Endothelial cell of umbilical vein (primary cell): ENCODE data around the gene F5.

ENCODE experiments used
- EZH2 ChIP-seq: IDR thresholded peaks from 2 replicates; pipeline ENCODE4 v1.6.1; 2012; ENCODE audit warnings: borderline replicate concordance, low read depth, mild to moderate bottlenecking, moderate library complexity, low read length, inconsistent platforms; ENCODE audit not compliant: severe bottlenecking
- JUN ChIP-seq: IDR thresholded peaks from 2 replicates; pipeline ENCODE4 v1.6.1; 2011; ENCODE audit warnings: borderline replicate concordance, low read depth; ENCODE audit not compliant: insufficient read length, insufficient read depth
- MAX ChIP-seq: IDR thresholded peaks from 2 replicates; pipeline ENCODE4 v1.6.1; 2011; ENCODE audit not compliant: insufficient read depth, insufficient read length
- POLR2AphosphoS5 ChIP-seq: IDR thresholded peaks from 2 replicates; pipeline ENCODE4 v1.6.1; 2012; ENCODE audit warnings: low read depth, mild to moderate bottlenecking, control low read depth, low read length, moderate library complexity; ENCODE audit not compliant: insufficient read depth

GRCh38 chr1:169548282-169548681 is 38.0 kb downstream of the F5 start:
- TF ChIP-seq POLR2AphosphoS5 = no peak
- TF ChIP-seq EZH2 = no peak
- TF ChIP-seq JUN = no peak
- no peak for TF ChIP-seq MAX
